Measurements from ENCODE around the gene MAJIN. TPM values are rescaled to one million over a fixed set of nuclear protein-coding genes. Genes with fewer than 3 reads are reported as not detected.

MAJIN gene
- total RNA-seq, 1 donor from 2014 or later, result not detected

- Histone ChIP-seq H3K4me1 (ENCODE audit: control insufficient read depth in 3 of 3, insufficient read depth in 3 of 3, low read length in 3 of 3) (peaks cover 5 to 13% (median 9%) of the 10 kb centered on the region in 3 donors), H3K4me3 (ENCODE audit: low read length in 3 of 3) (no peak overlapping the region), H3K27me3 (ENCODE audit: control insufficient read depth in 3 of 3, insufficient read depth in 3 of 3, low read length in 3 of 3) (no peaks in the 10 kb centered on the region), H3K27ac (ENCODE audit: low read depth, low read length) (no peak overlapping the region), H3K9ac (ENCODE audit: low read depth in 1 of 3, low read length in 3 of 3) (no peak overlapping the region), H3K36me3 (ENCODE audit: control insufficient read depth in 3 of 3, insufficient read depth in 3 of 3, low read length in 3 of 3) (peaks cover 38 to 46% (median 39%) of the 10 kb centered on the region in 3 donors), H3K9me3 (ENCODE audit: control insufficient read depth in 3 of 3, low read length in 3 of 3) (no peaks in the 10 kb centered on the region)
Observed at GRCh38 chr11:64896448-64897022, 75.4 kb downstream of the MAJIN start.

GRCh38 chr11:64894812-64895452 lies 77.0 kb downstream of the MAJIN start:
- peaks cover 5 to 15% (median 9%) of the 10 kb centered on the region in 3 donors for H3K4me1 ChIP-seq (ENCODE audit: control insufficient read depth in 3 of 3, insufficient read depth in 3 of 3, low read length in 3 of 3)
- H3K9ac ChIP-seq (ENCODE audit: low read depth in 1 of 3, low read length in 3 of 3), result no peak overlapping the region
- no peaks in the 10 kb centered on the region for H3K27me3 ChIP-seq (ENCODE audit: control insufficient read depth in 3 of 3, insufficient read depth in 3 of 3, low read length in 3 of 3)
- no peak overlapping the region for H3K4me3 ChIP-seq (ENCODE audit: low read length in 3 of 3)
- H3K36me3 ChIP-seq (ENCODE audit: control insufficient read depth in 3 of 3, insufficient read depth in 3 of 3, low read length in 3 of 3), result peaks cover 24 to 30% (median 26%) of the 10 kb centered on the region in 3 donors
- H3K9me3 ChIP-seq (ENCODE audit: control insufficient read depth in 3 of 3, low read length in 3 of 3), result no peaks in the 10 kb centered on the region
- H3K27ac ChIP-seq (ENCODE audit: low read depth, low read length), result no peak overlapping the region

- Histone ChIP-seq H3K4me3 (ENCODE audit: low read length in 3 of 3) (no peak overlapping the region), H3K9me3 (ENCODE audit: control insufficient read depth in 3 of 3, low read length in 3 of 3) (no peaks in the 10 kb centered on the region), H3K9ac (ENCODE audit: low read depth in 1 of 3, low read length in 3 of 3) (peak overlapping the region in 1 of 3 donors; percentile 8), H3K27me3 (ENCODE audit: control insufficient read depth in 3 of 3, insufficient read depth in 3 of 3, low read length in 3 of 3) (no peaks in the 10 kb centered on the region), H3K4me1 (ENCODE audit: control insufficient read depth in 3 of 3, insufficient read depth in 3 of 3, low read length in 3 of 3) (peaks cover 5 to 15% (median 9%) of the 10 kb centered on the region in 3 donors), H3K27ac (ENCODE audit: low read depth, low read length) (no peak overlapping the region), H3K36me3 (ENCODE audit: control insufficient read depth in 3 of 3, insufficient read depth in 3 of 3, low read length in 3 of 3) (peaks cover 22 to 27% (median 26%) of the 10 kb centered on the region in 3 donors)
Observed at GRCh38 chr11:64894070-64894811, 77.7 kb downstream of the MAJIN start.

- peak overlapping the region in 2 of 3 donors; percentile 38 to 40 for H3K9ac ChIP-seq (ENCODE audit: low read depth in 1 of 3, low read length in 3 of 3)
- no peaks in the 10 kb centered on the region for H3K27me3 ChIP-seq (ENCODE audit: control insufficient read depth in 3 of 3, insufficient read depth in 3 of 3, low read length in 3 of 3)
- no peak overlapping the region for H3K4me3 ChIP-seq (ENCODE audit: low read length in 3 of 3)
- no peak overlapping the region for H3K27ac ChIP-seq (ENCODE audit: low read depth, low read length)
- H3K9me3 ChIP-seq (ENCODE audit: control insufficient read depth in 3 of 3, low read length in 3 of 3), result no peaks in the 10 kb centered on the region
- peaks cover 19 to 24% (median 22%) of the 10 kb centered on the region in 3 donors for H3K36me3 ChIP-seq (ENCODE audit: control insufficient read depth in 3 of 3, insufficient read depth in 3 of 3, low read length in 3 of 3)
- peaks cover 5 to 15% (median 9%) of the 10 kb centered on the region in 3 donors for H3K4me1 ChIP-seq (ENCODE audit: control insufficient read depth in 3 of 3, insufficient read depth in 3 of 3, low read length in 3 of 3)
Observed at GRCh38 chr11:64893194-64894069, 78.5 kb downstream of the MAJIN start.

- Histone ChIP-seq H3K4me3 (ENCODE audit: low read length in 3 of 3) (no peak overlapping the region), H3K36me3 (ENCODE audit: control insufficient read depth in 3 of 3, insufficient read depth in 3 of 3, low read length in 3 of 3) (peaks cover 14 to 18% (median 16%) of the 10 kb centered on the region in 3 donors), H3K4me1 (ENCODE audit: control insufficient read depth in 3 of 3, insufficient read depth in 3 of 3, low read length in 3 of 3) (peaks cover 10 to 19% (median 14%) of the 10 kb centered on the region in 3 donors), H3K27ac (ENCODE audit: low read depth, low read length) (no peak overlapping the region), H3K9ac (ENCODE audit: low read depth in 1 of 3, low read length in 3 of 3) (peak overlapping the region in 1 of 3 donors; percentile 40), H3K9me3 (ENCODE audit: control insufficient read depth in 3 of 3, low read length in 3 of 3) (no peaks in the 10 kb centered on the region), H3K27me3 (ENCODE audit: control insufficient read depth in 3 of 3, insufficient read depth in 3 of 3, low read length in 3 of 3) (no peaks in the 10 kb centered on the region)
Observed at GRCh38 chr11:64892838-64893193, 79.1 kb downstream of the MAJIN start.

GRCh38 chr11:64892411-64892831 lies 79.5 kb downstream of the MAJIN start:
- Histone ChIP-seq H3K4me3 (ENCODE audit: low read length in 3 of 3) (no peak overlapping the region), H3K27me3 (ENCODE audit: control insufficient read depth in 3 of 3, insufficient read depth in 3 of 3, low read length in 3 of 3) (no peaks in the 10 kb centered on the region), H3K4me1 (ENCODE audit: control insufficient read depth in 3 of 3, insufficient read depth in 3 of 3, low read length in 3 of 3) (peaks cover 13 to 23% (median 18%) of the 10 kb centered on the region in 3 donors), H3K9me3 (ENCODE audit: control insufficient read depth in 3 of 3, low read length in 3 of 3) (no peaks in the 10 kb centered on the region), H3K27ac (ENCODE audit: low read depth, low read length) (no peak overlapping the region), H3K36me3 (ENCODE audit: control insufficient read depth in 3 of 3, insufficient read depth in 3 of 3, low read length in 3 of 3) (peaks cover 10 to 14% (median 13%) of the 10 kb centered on the region in 3 donors), H3K9ac (ENCODE audit: low read depth in 1 of 3, low read length in 3 of 3) (no peak overlapping the region)

GRCh38 chr11:64891880-64892279 lies 80.0 kb downstream of the MAJIN start:
- Histone ChIP-seq H3K9ac (ENCODE audit: low read depth in 1 of 3, low read length in 3 of 3) (peak overlapping the region in 1 of 3 donors; percentile 45), H3K36me3 (ENCODE audit: control insufficient read depth in 3 of 3, insufficient read depth in 3 of 3, low read length in 3 of 3) (peaks cover 6 to 9% (median 9%) of the 10 kb centered on the region in 3 donors), H3K27ac (ENCODE audit: low read depth, low read length) (no peak overlapping the region), H3K27me3 (ENCODE audit: control insufficient read depth in 3 of 3, insufficient read depth in 3 of 3, low read length in 3 of 3) (no peaks in the 10 kb centered on the region), H3K4me1 (ENCODE audit: control insufficient read depth in 3 of 3, insufficient read depth in 3 of 3, low read length in 3 of 3) (peaks cover 13 to 24% (median 20%) of the 10 kb centered on the region in 3 donors), H3K4me3 (ENCODE audit: low read length in 3 of 3) (no peak overlapping the region), H3K9me3 (ENCODE audit: control insufficient read depth in 3 of 3, low read length in 3 of 3) (no peaks in the 10 kb centered on the region)

GRCh38 chr11:64891215-64891848 lies 80.6 kb downstream of the MAJIN start:
- Histone ChIP-seq H3K9ac (ENCODE audit: low read depth in 1 of 3, low read length in 3 of 3) (peak overlapping the region in 1 of 3 donors; percentile 45), H3K27ac (ENCODE audit: low read depth, low read length) (no peak overlapping the region), H3K4me3 (ENCODE audit: low read length in 3 of 3) (no peak overlapping the region), H3K27me3 (ENCODE audit: control insufficient read depth in 3 of 3, insufficient read depth in 3 of 3, low read length in 3 of 3) (no peaks in the 10 kb centered on the region), H3K36me3 (ENCODE audit: control insufficient read depth in 3 of 3, insufficient read depth in 3 of 3, low read length in 3 of 3) (peaks cover 1 to 7% (median 5%) of the 10 kb centered on the region in 3 donors), H3K9me3 (ENCODE audit: control insufficient read depth in 3 of 3, low read length in 3 of 3) (no peaks in the 10 kb centered on the region), H3K4me1 (ENCODE audit: control insufficient read depth in 3 of 3, insufficient read depth in 3 of 3, low read length in 3 of 3) (peaks cover 13 to 24% (median 20%) of the 10 kb centered on the region in 3 donors)

GRCh38 chr11:64890522-64890939 lies 81.4 kb downstream of the MAJIN start:
- peak overlapping the region in 1 of 3 donors; percentile 3 for H3K9ac ChIP-seq (ENCODE audit: low read depth in 1 of 3, low read length in 3 of 3)
- no peak overlapping the region for H3K27ac ChIP-seq (ENCODE audit: low read depth, low read length)
- H3K27me3 ChIP-seq (ENCODE audit: control insufficient read depth in 3 of 3, insufficient read depth in 3 of 3, low read length in 3 of 3), result no peaks in the 10 kb centered on the region
- H3K36me3 ChIP-seq (ENCODE audit: control insufficient read depth in 3 of 3, insufficient read depth in 3 of 3, low read length in 3 of 3), result peaks cover 0 to 5% (median 4%) of the 10 kb centered on the region in 3 donors
- no peak overlapping the region for H3K4me3 ChIP-seq (ENCODE audit: low read length in 3 of 3)
- peaks cover 13 to 24% (median 20%) of the 10 kb centered on the region in 3 donors for H3K4me1 ChIP-seq (ENCODE audit: control insufficient read depth in 3 of 3, insufficient read depth in 3 of 3, low read length in 3 of 3)
- no peaks in the 10 kb centered on the region for H3K9me3 ChIP-seq (ENCODE audit: control insufficient read depth in 3 of 3, low read length in 3 of 3)
